Hematopoietic multipotent progenitor cell treated with erythropoietin and hydrocortisone succinate and interleukin-3 and kit ligand, for 15 days (in vitro differentiated cells): ENCODE data around the gene KLHDC8B.
A peak's percentile ranks its signal among the peaks of the same experiment; 100 is the strongest.

ENCODE experiments used
- DNase-seq: peaks from one replicate; pipeline ENCODE4 v3.0.0-alpha.2; 2015; ENCODE audit warnings: low spot score

The KLHDC8B gene

DNA sequence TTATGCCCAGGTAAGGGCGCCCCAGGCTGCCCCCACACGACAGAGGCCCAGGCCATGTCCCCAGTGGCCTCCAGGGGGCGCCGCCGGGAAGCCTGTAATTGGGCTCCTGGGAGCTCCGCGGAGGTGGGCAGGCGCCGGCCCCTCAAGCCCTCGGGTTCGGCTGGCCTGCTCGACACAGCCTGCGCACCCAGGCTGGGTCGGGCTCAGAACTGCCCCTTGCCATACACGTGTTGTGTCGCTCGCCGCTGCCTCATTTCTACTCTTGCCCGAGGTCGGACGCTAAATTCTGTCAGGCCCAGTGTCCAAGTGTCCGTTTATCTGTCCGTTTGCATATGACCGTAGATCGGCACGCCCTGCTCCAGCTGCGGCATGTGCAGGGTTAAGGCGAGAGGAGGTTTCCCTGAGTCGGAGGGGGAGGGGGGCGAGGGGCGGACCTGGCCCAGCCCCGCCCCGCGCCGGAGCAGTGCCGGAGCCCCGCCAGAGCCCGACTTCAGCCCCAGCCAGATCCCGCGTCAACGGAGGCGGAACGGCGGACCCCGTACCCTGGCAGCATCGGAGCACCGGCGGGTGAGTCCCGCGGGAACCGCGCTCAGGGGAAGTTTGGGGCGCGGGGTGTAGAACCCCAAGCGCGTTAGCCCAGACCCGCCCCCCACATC lies at the start of gene KLHDC8B:
Gene KLHDC8B (plus strand): TSS at position 480 of the 656 bp plus-strand sequence. CDS start 1,172 bp downstream, outside the sequence.
- peak; percentile 88 for DNase-seq

GRCh38 chr3:49122022-49122421 lies 49.4 kb upstream of the KLHDC8B start:
- no peak for DNase-seq

DNA sequence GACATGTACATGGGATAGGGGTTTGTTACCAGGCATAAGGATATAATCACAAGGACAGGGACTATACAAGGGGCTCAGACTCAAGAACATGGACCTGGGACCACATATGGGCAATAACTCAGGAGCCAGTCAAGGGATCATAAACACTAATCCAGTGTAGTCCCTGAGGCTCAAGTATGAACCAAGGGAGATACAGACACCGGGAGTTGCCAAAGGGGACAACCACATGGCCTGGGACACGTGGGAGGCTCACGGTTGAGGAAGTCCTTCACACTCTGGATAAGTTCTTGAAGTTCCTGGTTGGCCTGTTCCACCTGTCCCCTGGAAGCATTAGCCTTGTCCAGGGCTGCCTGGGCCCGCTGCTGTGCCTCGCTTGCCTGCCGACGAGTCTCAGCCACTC lies 48.9 kb upstream of the KLHDC8B start:
- no peak for DNase-seq

DNA sequence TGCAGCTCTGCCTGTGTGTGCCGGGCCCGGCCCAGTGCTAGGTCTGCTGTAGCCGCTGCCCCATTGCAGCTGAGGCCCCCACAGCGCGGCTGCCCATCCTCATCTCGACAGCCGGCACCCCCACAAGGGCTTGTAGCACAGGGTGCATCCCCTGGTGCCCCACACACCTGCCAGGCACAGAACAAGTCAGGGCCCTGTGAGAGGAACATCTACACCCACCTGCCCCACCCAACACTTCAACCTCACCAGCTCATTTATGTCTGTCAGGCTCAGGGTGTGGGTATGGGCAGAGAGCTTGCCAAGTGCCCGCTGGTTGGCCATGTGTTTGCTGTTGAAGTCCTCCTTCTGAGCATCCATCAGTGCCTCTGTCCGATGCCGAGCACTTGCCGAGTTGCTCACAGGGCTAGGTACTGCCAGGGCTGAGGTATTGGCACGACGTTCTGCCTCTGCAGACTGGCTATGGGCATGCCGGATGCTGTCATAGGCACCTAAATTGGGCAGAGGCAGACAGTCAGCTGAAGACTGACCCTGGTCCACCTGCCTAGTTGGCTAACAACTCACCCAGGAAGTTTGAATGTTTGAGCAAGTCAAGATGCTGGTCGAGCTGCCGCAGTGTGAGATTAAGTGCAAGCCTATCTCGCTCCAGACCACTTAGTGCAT lies 48.4 kb upstream of the KLHDC8B start:
- DNase-seq = no peak

GRCh38 chr3:49123687-49124086 lies 47.7 kb upstream of the KLHDC8B start:
- DNase-seq = no peak

DNA sequence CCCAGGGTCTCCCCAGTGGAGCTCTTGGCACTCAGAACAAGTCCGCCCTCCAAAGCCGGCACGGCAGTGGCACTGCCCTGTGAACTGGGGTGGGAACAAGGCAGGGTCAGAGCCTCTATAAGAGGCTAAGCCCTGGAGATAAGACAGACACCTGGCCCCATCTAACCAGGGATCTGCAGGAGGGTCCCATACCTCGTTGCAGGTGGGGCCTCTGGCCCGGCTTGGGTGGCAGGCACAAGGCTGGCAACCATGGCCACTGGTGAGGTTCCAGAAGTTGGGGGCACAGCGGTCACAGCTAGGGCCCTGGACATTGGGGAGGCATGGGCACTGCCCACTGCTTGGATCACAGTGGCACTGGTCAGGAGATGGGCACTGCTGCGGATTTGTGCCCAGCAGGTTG lies 47.2 kb upstream of the KLHDC8B start:
- no peak for DNase-seq

DNA sequence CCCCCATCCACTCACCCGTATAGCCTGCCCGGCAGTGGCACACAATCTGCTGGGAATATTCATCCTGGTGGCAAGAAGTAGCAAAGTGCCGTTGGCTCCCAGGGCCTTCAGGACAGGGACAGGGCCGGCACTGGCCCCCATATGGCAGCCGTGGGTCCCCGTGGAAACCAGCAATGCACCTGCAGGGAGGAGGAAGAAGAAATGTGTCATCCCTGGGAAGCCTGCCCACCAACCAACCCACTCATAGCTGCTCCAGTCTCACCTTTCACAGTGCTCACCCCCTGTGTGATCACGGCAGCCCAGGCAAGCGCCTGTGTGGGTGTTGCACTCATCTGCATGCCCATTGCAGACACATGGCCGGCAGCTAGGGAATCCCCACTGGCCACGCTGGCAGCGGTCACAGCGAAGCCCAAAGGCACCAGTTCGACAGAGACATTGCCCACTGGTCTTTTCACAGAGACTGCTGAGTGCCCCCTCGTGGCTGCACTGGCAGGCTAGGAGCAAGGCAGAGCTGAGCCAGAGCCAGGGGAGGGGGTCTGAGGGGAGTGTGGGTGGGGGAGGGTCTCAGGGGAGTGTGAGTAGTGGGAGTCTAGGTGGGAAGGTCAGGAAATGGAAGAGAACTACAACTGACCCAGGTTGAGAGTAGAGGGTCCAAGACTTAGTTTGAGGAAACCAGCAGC lies 46.3 kb upstream of the KLHDC8B start:
- DNase-seq = no peak

GRCh38 chr3:49131040-49131439 lies 40.4 kb upstream of the KLHDC8B start:
- DNase-seq = no peak

DNA sequence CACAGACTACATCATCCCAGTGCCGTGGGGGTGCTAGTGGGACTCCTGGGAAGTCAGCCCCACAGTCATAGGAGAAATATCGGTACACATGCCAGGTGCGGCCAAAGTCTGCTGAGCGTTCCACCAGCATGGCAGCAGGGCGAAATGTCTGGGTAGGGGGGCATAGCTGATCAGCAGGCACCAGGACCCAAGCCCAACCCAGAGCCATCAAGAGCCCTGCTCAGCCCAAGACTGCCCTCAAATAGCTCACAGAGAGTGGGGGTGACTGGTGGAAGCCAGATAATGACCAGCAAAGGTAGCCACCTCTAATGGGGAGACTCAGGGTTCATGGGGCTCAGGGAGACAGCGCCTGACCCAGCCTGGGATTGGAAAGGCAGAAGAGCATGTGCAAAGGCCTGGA lies 39.8 kb upstream of the KLHDC8B start:
- no peak for DNase-seq

- no peak for DNase-seq
Observed at GRCh38 chr3:49132073-49132436, 39.3 kb upstream of the KLHDC8B start.

DNA sequence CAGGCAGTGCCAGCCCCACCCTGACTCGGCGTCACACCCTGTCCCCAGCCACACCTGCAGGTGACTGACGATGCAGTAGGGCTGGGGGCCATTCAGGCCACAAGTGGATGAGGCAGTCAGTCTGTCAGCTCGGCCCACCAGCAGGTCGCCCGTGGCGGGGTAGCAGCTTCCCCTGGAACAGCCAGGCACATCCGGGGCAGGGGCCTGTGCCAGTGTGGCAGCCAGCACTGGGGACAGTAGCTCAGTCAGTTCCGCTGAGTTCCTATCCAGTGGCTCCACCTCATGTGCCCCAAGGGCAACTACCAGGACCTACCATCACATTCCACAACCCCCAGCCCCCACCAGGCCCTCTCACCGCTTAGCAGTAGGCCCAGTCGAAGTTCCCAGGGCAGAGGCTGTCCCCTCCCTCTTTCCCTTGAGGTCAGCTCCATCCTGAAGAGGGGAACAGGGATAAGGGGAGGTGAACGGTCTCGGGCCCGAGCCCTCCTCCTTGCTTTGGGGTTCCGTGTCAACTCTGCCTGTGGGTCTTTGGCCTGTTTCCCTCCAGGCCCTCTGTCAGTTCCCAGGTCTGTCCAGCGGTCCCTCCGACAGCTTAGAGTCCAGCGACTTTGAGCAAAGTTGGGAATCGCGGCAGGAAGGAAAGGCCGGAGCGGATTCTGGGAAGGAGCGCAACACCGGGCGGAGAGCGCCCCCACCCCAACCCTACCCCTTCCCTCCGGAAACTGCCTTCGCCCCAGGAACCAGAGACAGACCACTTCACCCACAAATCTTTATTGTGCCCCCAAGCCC lies 38.8 kb upstream of the KLHDC8B start, which contains the start of gene LAMB2:
Gene LAMB2 (minus strand): TSS at position 614 of the 789 bp plus-strand sequence. CDS start 183 bp downstream, at position 431.
- no peak for DNase-seq

GRCh38 chr3:49133226-49133951 lies 38.0 kb upstream of the KLHDC8B start:
- DNase-seq = no peak

DNA sequence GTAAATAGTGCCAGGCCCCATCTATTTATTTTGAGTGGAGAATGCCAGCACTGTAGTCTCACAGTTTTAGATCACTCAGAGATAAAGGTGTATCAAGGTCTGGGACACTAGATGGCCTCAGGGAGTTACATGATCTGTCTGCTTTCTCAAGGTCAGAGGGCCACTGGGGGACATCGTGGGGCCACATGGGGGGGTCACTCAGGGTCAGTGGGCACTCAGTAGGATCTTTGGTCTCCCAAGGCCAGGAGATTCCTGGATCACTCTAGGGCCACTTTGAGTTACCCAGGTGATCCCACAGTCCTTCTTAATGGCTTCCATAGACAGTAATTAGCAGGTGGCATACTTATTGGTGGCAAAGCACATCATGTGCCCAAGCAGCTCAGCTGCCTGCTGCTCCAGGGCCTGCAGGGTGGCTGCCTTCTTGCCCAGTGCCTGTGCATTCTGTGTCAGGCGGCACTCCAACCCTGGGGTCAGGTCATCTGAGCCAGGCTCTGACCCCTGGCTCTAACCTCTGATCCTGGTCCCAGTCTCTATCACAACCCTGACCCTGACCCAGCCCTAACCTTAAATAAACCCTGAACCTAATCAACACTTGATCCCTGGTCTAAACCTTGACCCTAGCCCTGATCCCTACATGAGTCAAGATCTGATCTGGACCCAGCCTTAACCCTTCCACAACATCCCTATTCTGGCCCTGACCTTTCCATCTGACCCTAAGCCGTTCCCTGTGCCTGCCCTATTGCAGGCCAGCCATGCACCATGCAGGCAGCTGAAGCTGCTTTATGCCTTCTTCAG lies 36.7 kb upstream of the KLHDC8B start:
- DNase-seq = no peak

- DNase-seq = no peak
Observed at GRCh38 chr3:49135499-49135898, 35.9 kb upstream of the KLHDC8B start.

- no peak for DNase-seq
Observed at GRCh38 chr3:49140080-49140479, 31.3 kb upstream of the KLHDC8B start.

DNA sequence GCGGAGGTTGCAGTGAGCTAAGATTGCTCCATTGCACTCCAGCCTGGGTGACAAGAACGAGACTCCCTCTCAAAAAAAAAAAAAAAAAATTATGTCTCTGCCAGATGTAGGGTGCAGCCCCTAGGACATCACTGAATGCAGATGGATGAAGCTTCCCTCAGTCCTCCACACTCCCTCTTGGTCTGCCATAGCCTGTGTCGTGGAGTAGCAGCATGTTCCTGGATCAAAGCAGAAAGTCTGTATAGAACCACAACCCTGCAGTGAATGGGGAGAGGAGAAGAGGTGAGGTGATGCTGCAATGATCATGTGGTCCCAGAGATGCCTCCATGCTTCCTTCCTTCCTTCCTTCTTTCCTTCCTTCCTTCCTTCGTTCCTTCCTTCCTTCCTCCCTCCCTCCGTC lies 23.2 kb upstream of the KLHDC8B start:
- DNase-seq = no peak

DNA sequence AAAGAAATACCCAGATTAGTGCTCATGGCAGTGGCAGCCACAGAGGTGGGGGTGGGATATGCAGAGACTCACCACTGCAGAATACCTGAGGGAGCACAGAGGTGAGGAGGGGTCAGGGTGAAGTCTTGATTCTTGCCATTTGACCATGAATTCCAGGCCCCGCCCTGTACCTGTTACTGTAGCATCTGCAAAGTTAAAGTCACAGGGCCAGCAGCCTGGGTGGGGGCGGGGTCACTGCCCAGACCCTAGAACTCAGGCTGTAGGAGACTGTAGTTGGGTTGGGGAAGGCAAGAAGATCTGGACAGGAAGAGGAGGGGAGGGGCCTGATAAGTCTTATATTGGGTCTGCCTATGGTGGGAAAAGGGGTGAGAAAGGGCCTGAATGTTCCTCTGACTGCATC lies 19.8 kb upstream of the KLHDC8B start:
- DNase-seq = no peak

- no peak for DNase-seq
Observed at GRCh38 chr3:49153349-49153912, 18.0 kb upstream of the KLHDC8B start.

GRCh38 chr3:49157289-49157688 lies 14.1 kb upstream of the KLHDC8B start:
- DNase-seq = no peak

DNA sequence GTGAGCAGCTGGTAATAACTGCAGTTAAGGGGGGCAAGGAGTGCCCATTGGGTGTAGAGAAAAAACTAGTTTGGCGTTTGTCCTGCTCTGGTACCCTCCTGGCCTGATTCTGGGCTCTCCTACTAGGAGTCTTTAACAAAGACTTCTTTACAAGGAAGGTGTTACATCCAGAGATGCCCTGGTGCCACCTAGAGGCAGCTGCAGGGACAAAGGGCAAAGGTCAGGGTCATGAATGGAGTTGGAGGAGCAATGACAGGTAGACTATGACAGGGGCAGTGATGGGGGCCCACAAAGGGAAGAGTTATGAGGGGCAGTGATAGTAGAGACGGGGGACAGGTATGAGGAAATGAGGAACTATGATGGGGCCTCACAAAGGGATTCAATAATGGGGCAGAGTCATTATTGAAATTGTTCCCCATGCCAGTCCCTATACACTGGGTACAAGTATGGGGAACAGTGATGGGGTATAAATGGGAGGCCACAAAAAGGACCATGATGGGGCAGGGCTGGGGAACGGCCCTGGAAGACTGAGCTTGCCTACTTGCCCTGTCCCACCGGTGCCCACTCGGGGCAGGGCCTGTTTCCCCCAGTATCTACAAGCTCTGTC lies 13.2 kb upstream of the KLHDC8B start:
- peak; percentile 68 for DNase-seq
